ENCODE data around the gene ADAM17. TPM values are rescaled to one million over a fixed set of nuclear protein-coding genes. Genes with fewer than 3 reads are reported as not detected.

ADAM17 gene
- total RNA-seq, 4 donors from 2014 or later = 12.9 to 17.7 (median 14.9) TPM

- no peak overlapping the region for H3K27ac ChIP-seq (replicated peaks in 1 of 4)
- no peak for DNase-seq (ENCODE audit: extremely low spot score)
- H3K27me3 ChIP-seq = no peaks in the 10 kb centered on the region
- TF ChIP-seq POLR2AphosphoS5 (IDR thresholded peaks at IDR 0.05) (no peak), CTCF (IDR thresholded peaks at IDR 0.05) (no peak), POLR2A (IDR thresholded peaks at IDR 0.05; ENCODE audit: low read depth) (no peak), EP300 (IDR thresholded peaks at IDR 0.05) (no peak)
- no peaks in the 10 kb centered on the region for H3K9me3 ChIP-seq
- H3K4me3 ChIP-seq = no peak overlapping the region
- WGBS = 95% methylated on average over 7 of the region's 7 CpGs
- H3K36me3 ChIP-seq = peaks cover 5 to 59% (median 38%) of the 10 kb centered on the region in 4 donors
- H3K4me1 ChIP-seq = peaks cover 0 to 14% (median 9%) of the 10 kb centered on the region in 4 donors
- intact Hi-C loops (cut with DNase I) = no loop called here
Observed at GRCh38 chr2:9465170-9465569, 90.5 kb downstream of the ADAM17 start.

DNA sequence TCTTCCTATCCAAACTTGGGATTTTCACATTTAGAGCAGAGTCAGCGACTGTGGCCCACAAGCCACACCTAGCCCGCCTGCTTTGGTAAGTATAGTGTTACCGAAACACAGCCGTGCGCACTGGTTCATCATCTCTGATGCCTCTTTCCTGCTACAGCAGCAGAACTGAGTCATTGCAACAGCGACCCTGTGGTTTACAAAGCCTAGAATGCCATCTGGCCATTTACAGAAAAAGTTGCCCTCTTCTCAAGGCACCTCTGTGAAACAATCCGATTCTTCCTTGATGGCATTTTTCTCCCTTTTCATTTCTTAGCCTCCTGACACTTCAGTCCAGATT, 92.0 kb downstream of the ADAM17 start:
- Histone ChIP-seq H3K36me3 (peaks cover 5 to 59% (median 37%) of the 10 kb centered on the region in 4 donors), H3K4me1 (peaks cover 0 to 14% (median 9%) of the 10 kb centered on the region in 4 donors), H3K27ac (replicated peaks in 1 of 4) (no peak overlapping the region), H3K4me3 (no peak overlapping the region), H3K9me3 (no peaks in the 10 kb centered on the region), H3K27me3 (no peaks in the 10 kb centered on the region)
- DNase-seq (ENCODE audit: extremely low spot score) = no peak
- intact Hi-C loops (cut with DNase I) = no loop called here
- WGBS = 88% methylated on average over 7 of the region's 7 CpGs
- TF ChIP-seq EP300 (IDR thresholded peaks at IDR 0.05) (no peak), POLR2AphosphoS5 (IDR thresholded peaks at IDR 0.05) (no peak), CTCF (IDR thresholded peaks at IDR 0.05) (no peak), POLR2A (IDR thresholded peaks at IDR 0.05; ENCODE audit: low read depth) (no peak)

GRCh38 chr2:9462886-9463697, 92.5 kb downstream of the ADAM17 start:
- H3K27me3 ChIP-seq = no peaks in the 10 kb centered on the region
- no peaks in the 10 kb centered on the region for H3K9me3 ChIP-seq
- no peak for TF ChIP-seq EP300 (IDR thresholded peaks at IDR 0.05)
- no peak for TF ChIP-seq POLR2AphosphoS5 (IDR thresholded peaks at IDR 0.05)
- no peak for TF ChIP-seq POLR2A (IDR thresholded peaks at IDR 0.05; ENCODE audit: low read depth)
- no peak for TF ChIP-seq CTCF (IDR thresholded peaks at IDR 0.05)
- H3K36me3 ChIP-seq = peaks cover 7 to 58% (median 36%) of the 10 kb centered on the region in 4 donors
- H3K4me3 ChIP-seq = no peak overlapping the region
- intact Hi-C loops (cut with DNase I) = no loop called here
- H3K27ac ChIP-seq (replicated peaks in 1 of 4) = peak overlapping the region in 2 of 4 donors; percentile 7 to 11
- 68% methylated on average over 6 of the region's 6 CpGs for WGBS
- DNase-seq (ENCODE audit: extremely low spot score) = no peak
- peaks cover 0 to 14% (median 9%) of the 10 kb centered on the region in 4 donors for H3K4me1 ChIP-seq

DNA sequence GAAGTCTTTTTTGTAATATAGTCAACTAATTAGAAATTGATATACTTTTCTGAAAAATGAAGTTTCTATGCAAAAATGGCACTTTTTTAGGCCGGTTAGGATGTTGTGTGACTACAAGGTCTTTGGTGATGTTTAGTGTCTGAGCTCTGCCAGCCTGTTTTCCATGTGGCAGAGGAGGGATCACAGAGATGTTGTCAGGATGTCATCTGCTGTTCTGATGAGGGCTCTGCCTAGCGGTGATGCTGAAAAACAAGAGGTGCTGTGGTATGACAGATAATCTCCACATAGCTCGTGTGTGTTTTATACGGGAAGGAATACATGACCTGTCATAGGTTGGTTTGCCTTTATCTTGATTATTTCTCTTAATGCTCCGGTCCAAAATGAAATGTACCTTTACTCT, 93.3 kb downstream of the ADAM17 start:
- no peak for TF ChIP-seq POLR2AphosphoS5 (IDR thresholded peaks at IDR 0.05)
- TF ChIP-seq CTCF (IDR thresholded peaks at IDR 0.05) = no peak
- no peak for TF ChIP-seq POLR2A (IDR thresholded peaks at IDR 0.05; ENCODE audit: low read depth)
- no peak for TF ChIP-seq EP300 (IDR thresholded peaks at IDR 0.05)
- H3K27ac ChIP-seq (replicated peaks in 1 of 4) = no peak overlapping the region
- no peak overlapping the region for H3K4me3 ChIP-seq
- H3K4me1 ChIP-seq = peaks cover 0 to 14% (median 9%) of the 10 kb centered on the region in 4 donors
- 82% methylated on average over 5 of the region's 5 CpGs for WGBS
- H3K9me3 ChIP-seq = no peaks in the 10 kb centered on the region
- H3K36me3 ChIP-seq = peaks cover 9 to 58% (median 38%) of the 10 kb centered on the region in 4 donors
- intact Hi-C loops (cut with DNase I) = no loop called here
- no peak for DNase-seq (ENCODE audit: extremely low spot score)
- no peaks in the 10 kb centered on the region for H3K27me3 ChIP-seq

Measured in esophagus muscularis mucosa (tissue), 4 donors.